K562 (cell line): ENCODE results near the gene TMED10. TPM values are rescaled to one million over a fixed set of nuclear protein-coding genes. Genes with fewer than 3 reads are reported as not detected.

ENCODE experiments used
- ARID2 ChIP-seq: fragments of 450-650 bp; IDR thresholded peaks from 2 replicates; pipeline ENCODE4 v1.6.1; 2017; ENCODE audit warnings: antibody characterized with exemption, mild to moderate bottlenecking
- BCL6 ChIP-seq: fragments of 250-450 bp; sonication (Bioruptor Pico); IDR thresholded peaks from 2 replicates; pipeline ENCODE4 v1.4.0; 2020
- KLF10 ChIP-seq: fragments of 250-450 bp; sonication (Bioruptor Pico); IDR thresholded peaks from 2 replicates; pipeline ENCODE4 v1.6.1; 2021; ENCODE audit warnings: matching md5 sums
- KLF6 ChIP-seq: fragments of 250-450 bp; sonication (Bioruptor Pico); IDR thresholded peaks from 2 replicates; pipeline ENCODE4 v1.4.0; 2020; ENCODE audit warnings: mild to moderate bottlenecking, moderate library complexity, borderline replicate concordance
- POLR2AphosphoS2 ChIP-seq: IDR thresholded peaks from 2 replicates; pipeline ENCODE4 v1.6.1; 2012; ENCODE audit warnings: low read length, improper control_type of control experiment
- RFX5 ChIP-seq: IDR thresholded peaks from 2 replicates; pipeline ENCODE4 v1.6.1; 2011; ENCODE audit warnings: low read depth, mild to moderate bottlenecking, improper control_type of control experiment, low read length
- SRSF3 ChIP-seq: fragments of 200-400 bp; formaldehyde crosslinking; IDR thresholded peaks from 2 replicates; pipeline ENCODE4 v1.6.1; 2016; ENCODE audit warnings: mild to moderate bottlenecking, low read length, moderate library complexity; ENCODE audit not compliant: insufficient read depth
- ZNF75A ChIP-seq: fragments of 450-650 bp; formaldehyde crosslinking; IDR thresholded peaks from 2 replicates; pipeline ENCODE4 v1.4.0; 2020; ENCODE audit warnings: mild to moderate bottlenecking
- polyA plus RNA-seq, 8 experiments: library from polyadenylated mRNA; depleted of rRNA in 4 of 8; stranded (reverse) in 5 of 8; unstranded in 3 of 8; fragments of >200 nt; fragmentation: Nextera tagmentation in 2 of 8; fragmentation: Illumina TruSeq in 1 of 8; extraction: Ambion mirVana in 2 of 8; extraction: Trizol in 1 of 8; gene quantifications; 2 replicates each; pipeline versions ENCODE4 v1.2.1 to v1.2.3, GENCODE V29; 2011 to 2014; ENCODE audit warnings: inconsistent platforms in 1 of 8, missing spikeins in 1 of 8
- total RNA-seq, 7 experiments: library from RNA; depleted of rRNA in 6 of 7; stranded (reverse); fragments of >200 nt in 6 of 7; fragmentation: Illumina TruSeq in 2 of 7; extraction: Trizol in 2 of 7; gene quantifications; 2 replicates each; pipeline versions ENCODE4 v1.2.1 to v1.2.3, GENCODE V29; 2011 to 2021; ENCODE audit warnings: low replicate concordance in 1 of 7
- TF ChIP-seq, protein P1 (sequence below), 2 experiments: fragments of 450-650 bp; formaldehyde crosslinking in 1 of 2; IDR thresholded peaks; 2 replicates each; pipeline versions ENCODE4 v1.4.0 to v1.6.1; 2014 to 2020; ENCODE audit warnings: mild to moderate bottlenecking in 2 of 2, borderline replicate concordance in 1 of 2, low read depth in 1 of 2
- TF ChIP-seq, protein P2 (sequence below), 3 experiments: IDR thresholded peaks in 2 of 3; conservative IDR thresholded peaks in 1 of 3; 2 replicates each; pipeline ENCODE4 v1.5.1; 2011 to 2012; ENCODE audit warnings: low read length in 3 of 3, mild to moderate bottlenecking in 3 of 3, control low read depth in 2 of 3, improper control_type of control experiment in 1 of 3, inconsistent platforms in 1 of 3, low read depth in 1 of 3, mixed read lengths in 1 of 3, moderate library complexity in 1 of 3; ENCODE audit not compliant: insufficient read depth in 2 of 3

The TMED10 gene
- total and polyA plus RNA-seq, 9 of the 15 experiments (the other 6 are each of a cell fraction or from before 2014, with no cell fraction given) = 62.2 to 233 (median 124) TPM

DNA sequence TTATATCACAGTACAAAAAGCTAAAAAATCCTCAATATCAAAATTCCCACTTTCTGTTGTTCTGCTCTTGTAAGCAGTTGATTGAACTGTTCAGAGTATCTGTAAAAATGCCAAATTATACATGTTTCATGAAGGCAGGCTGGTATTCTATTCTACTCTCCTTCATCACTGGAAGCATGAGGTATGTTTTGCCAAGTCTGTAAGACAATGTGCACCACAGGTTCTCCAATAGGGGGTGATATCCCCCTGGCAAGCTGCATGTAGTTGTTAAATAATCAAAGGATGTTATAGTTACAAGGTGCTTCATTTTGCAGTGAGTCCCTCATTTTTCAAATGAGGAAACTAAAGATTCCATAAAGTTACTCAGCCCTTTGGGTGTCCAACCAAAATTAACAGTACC lies 34.4 kb downstream of the TMED10 start (continued):
- no peak for TF ChIP-seq SRSF3
- no peak for TF ChIP-seq KLF10 (CRISPR knock-in tag)
- no peak for TF ChIP-seq KLF6 (CRISPR knock-in tag)
- no peak for TF ChIP-seq ZNF75A
- no peak for TF ChIP-seq POLR2AphosphoS2
- no peak for TF ChIP-seq ARID2
- TF ChIP-seq BCL6 (CRISPR knock-in tag) = no peak
- TF ChIP-seq, protein P1, sequence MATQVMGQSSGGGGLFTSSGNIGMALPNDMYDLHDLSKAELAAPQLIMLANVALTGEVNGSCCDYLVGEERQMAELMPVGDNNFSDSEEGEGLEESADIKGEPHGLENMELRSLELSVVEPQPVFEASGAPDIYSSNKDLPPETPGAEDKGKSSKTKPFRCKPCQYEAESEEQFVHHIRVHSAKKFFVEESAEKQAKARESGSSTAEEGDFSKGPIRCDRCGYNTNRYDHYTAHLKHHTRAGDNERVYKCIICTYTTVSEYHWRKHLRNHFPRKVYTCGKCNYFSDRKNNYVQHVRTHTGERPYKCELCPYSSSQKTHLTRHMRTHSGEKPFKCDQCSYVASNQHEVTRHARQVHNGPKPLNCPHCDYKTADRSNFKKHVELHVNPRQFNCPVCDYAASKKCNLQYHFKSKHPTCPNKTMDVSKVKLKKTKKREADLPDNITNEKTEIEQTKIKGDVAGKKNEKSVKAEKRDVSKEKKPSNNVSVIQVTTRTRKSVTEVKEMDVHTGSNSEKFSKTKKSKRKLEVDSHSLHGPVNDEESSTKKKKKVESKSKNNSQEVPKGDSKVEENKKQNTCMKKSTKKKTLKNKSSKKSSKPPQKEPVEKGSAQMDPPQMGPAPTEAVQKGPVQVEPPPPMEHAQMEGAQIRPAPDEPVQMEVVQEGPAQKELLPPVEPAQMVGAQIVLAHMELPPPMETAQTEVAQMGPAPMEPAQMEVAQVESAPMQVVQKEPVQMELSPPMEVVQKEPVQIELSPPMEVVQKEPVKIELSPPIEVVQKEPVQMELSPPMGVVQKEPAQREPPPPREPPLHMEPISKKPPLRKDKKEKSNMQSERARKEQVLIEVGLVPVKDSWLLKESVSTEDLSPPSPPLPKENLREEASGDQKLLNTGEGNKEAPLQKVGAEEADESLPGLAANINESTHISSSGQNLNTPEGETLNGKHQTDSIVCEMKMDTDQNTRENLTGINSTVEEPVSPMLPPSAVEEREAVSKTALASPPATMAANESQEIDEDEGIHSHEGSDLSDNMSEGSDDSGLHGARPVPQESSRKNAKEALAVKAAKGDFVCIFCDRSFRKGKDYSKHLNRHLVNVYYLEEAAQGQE (IDR thresholded peaks at IDR 0.05; ENCODE audit: borderline replicate concordance) = peak; percentile 36; the same call in 1 of the 2 replicates
- TF ChIP-seq, protein P1 (CRISPR knock-in tag; IDR thresholded peaks at IDR 0.05; ENCODE audit: low read depth) = no peak
- TF ChIP-seq RFX5 = no peak
- TF ChIP-seq, protein P2, sequence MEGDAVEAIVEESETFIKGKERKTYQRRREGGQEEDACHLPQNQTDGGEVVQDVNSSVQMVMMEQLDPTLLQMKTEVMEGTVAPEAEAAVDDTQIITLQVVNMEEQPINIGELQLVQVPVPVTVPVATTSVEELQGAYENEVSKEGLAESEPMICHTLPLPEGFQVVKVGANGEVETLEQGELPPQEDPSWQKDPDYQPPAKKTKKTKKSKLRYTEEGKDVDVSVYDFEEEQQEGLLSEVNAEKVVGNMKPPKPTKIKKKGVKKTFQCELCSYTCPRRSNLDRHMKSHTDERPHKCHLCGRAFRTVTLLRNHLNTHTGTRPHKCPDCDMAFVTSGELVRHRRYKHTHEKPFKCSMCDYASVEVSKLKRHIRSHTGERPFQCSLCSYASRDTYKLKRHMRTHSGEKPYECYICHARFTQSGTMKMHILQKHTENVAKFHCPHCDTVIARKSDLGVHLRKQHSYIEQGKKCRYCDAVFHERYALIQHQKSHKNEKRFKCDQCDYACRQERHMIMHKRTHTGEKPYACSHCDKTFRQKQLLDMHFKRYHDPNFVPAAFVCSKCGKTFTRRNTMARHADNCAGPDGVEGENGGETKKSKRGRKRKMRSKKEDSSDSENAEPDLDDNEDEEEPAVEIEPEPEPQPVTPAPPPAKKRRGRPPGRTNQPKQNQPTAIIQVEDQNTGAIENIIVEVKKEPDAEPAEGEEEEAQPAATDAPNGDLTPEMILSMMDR (IDR thresholded peaks at IDR 0.05 in 2 of 3, conservative IDR thresholded peaks at IDR 0.05 in 1 of 3; ENCODE audit: insufficient read depth in 2 of 3, low read depth in 1 of 3, low read length in 3 of 3) = peak; percentile 27 to 57 (median 35); a peak in 4 of 6 replicates
